H4 (cell line): Measurements from ENCODE around the gene DDX60. TPM values are rescaled to one million over a fixed set of nuclear protein-coding genes. Genes with fewer than 3 reads are reported as not detected.
A peak's percentile ranks its signal among the peaks of the same experiment; 100 is the strongest.
"Not testable (repeated sequence)": the region's sequence is repeated elsewhere in the genome, so short reads cannot be mapped to it uniquely, and the experiment has no call there.

Source experiments
- DNase-seq: peaks from one replicate; pipeline ENCODE4 v3.0.0-alpha.2; 2015; ENCODE audit warnings: low spot score
- total RNA-seq: library from RNA; depleted of rRNA; stranded (reverse); fragments of >200 nt; shearing (Covaris generic); gene quantifications from 2 replicates; pipeline ENCODE4 v1.2.3, GENCODE V29; 2014; rRNA removed

Gene DDX60
- 20.0 and 30.2 TPM in 2 replicates for total RNA-seq

GRCh38 chr4:168318266-168318895, at the start of gene DDX60:
Gene DDX60, minus strand, starts transcription at chr4:168318752. Its CDS starts 7,493 bp downstream, at chr4:168311259.
- DNase-seq, result peak; percentile 89

- DNase-seq, result no peak
Observed at GRCh38 chr4:168367065-168367464, 48.5 kb upstream of the DDX60 start.

- DNase-seq, result no peak
Observed at GRCh38 chr4:168362025-168362401, 43.5 kb upstream of the DDX60 start.

GRCh38 chr4:168361365-168362024, 42.9 kb upstream of the DDX60 start:
- no peak for DNase-seq

- no peak for DNase-seq
Observed at GRCh38 chr4:168360271-168360670, 41.7 kb upstream of the DDX60 start.

GRCh38 chr4:168357941-168358340, 39.4 kb upstream of the DDX60 start:
- no peak for DNase-seq

- no peak for DNase-seq
Observed at GRCh38 chr4:168353746-168354145, 35.2 kb upstream of the DDX60 start.

- no peak for DNase-seq
Observed at GRCh38 chr4:168337550-168337940, 19.0 kb upstream of the DDX60 start.

- DNase-seq, result no peak
Observed at GRCh38 chr4:168336837-168337549, 18.4 kb upstream of the DDX60 start.

- no peak for DNase-seq
Observed at GRCh38 chr4:168335621-168336020, 17.1 kb upstream of the DDX60 start.

- no peak for DNase-seq
Observed at GRCh38 chr4:168334053-168334452, 15.5 kb upstream of the DDX60 start.

- DNase-seq, result not testable (repeated sequence)
Observed at GRCh38 chr4:168330575-168330974, 12.0 kb upstream of the DDX60 start.

GRCh38 chr4:168325591-168325990, 7.0 kb upstream of the DDX60 start:
- DNase-seq, result no peak

GRCh38 chr4:168321006-168321405, 2.5 kb upstream of the DDX60 start:
- DNase-seq, result no peak

- no peak for DNase-seq
Observed at GRCh38 chr4:168319486-168320019, 1.0 kb upstream of the DDX60 start.

GRCh38 chr4:168317621-168318020, 931 bp downstream of the DDX60 start:
- no peak for DNase-seq

- no peak for DNase-seq
Observed at GRCh38 chr4:168309781-168310180, 8.8 kb downstream of the DDX60 start.

GRCh38 chr4:168308912-168309311, 9.6 kb downstream of the DDX60 start:
- DNase-seq, result no peak

- DNase-seq, result no peak
Observed at GRCh38 chr4:168306476-168306875, 12.1 kb downstream of the DDX60 start.

- DNase-seq, result peak; percentile 54
Observed at GRCh38 chr4:168304744-168305459, 13.7 kb downstream of the DDX60 start.

- not testable (repeated sequence) for DNase-seq
Observed at GRCh38 chr4:168303430-168303829, 15.1 kb downstream of the DDX60 start.

GRCh38 chr4:168293386-168293975, 25.1 kb downstream of the DDX60 start:
- DNase-seq, result no peak
